DMS53 (cell line): ENCODE data around the gene CSF1R.
A peak's percentile ranks its signal among the peaks of the same experiment; 100 is the strongest.

Experiments used
- DNase-seq: peaks from one replicate; lab custom pipeline; 2025; lab: John Stamatoyannopoulos, UW

CSF1R gene

GRCh38 chr5:150069672-150070627 is 16.4 kb downstream of the CSF1R start:
- no peak for DNase-seq

- no peak for DNase-seq
Observed at GRCh38 chr5:150068961-150069645, 17.3 kb downstream of the CSF1R start.

DNA sequence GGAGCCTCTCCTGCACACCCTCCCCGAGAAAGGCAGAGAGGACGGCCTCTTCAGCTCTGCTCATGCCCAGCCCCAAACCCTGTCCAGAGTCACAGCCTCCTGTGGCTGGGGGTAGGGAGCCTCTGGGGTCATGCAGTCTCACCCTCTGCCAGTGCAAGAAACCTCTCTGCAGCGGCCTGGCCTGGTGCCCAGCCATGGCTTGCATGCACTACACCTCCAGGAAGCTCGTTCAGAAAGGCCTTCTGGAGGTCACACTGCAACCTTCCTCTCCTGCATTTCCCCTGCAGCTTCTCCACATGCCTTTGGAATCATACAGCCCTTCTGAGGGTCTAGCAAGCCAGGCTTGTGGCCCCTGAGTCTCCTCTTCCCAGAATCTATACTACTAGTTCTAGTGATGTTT is 17.9 kb downstream of the CSF1R start:
- DNase-seq = peak; percentile 34

DNA sequence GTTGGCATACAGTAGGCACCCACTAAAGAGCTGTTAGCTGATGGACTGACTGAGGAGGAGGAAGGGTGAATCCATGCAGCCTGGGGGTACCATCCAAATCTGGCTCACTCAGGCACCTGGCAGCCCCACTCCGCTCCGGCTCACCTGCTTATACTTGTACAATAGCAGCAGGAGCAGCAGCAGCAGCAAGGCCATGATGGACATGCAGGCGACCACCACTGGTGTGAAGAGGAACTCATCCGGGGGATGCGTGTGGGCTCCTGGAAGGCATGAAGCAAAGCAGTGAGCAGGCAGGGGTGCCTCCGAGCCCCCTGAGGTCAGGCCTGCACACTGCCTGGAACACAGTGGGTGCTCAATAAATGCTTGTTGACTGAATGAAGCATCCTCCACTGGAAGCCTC is 18.3 kb downstream of the CSF1R start:
- DNase-seq = no peak

DNA sequence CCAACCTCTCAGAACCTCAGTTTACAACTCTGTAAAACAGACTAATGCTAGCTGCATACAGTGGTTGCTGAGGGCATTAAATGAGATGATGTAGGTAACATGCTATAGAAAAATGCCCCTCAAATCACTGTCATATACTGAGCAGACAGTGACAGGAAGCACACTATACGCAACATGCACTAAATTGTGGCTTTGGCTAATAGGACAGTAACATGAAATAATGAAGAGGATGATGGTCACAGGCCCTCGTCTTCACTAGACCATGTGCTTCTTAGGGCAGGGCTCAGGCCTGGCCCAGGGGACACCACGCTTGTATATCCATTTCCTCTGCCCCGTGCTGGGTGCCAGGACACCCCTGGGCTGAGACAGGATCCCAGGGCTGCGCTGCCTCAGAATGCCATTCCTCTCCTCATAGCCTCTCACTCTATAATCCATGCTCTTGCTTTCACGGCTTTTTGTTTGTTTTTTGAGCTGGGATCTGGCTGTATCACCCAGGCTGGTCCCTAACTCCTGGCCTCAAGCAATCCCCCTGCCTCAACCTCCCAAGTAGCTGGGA is 18.9 kb downstream of the CSF1R start:
- no peak for DNase-seq

- no peak for DNase-seq
Observed at GRCh38 chr5:150066901-150067396, 19.4 kb downstream of the CSF1R start.

- DNase-seq = no peak
Observed at GRCh38 chr5:150066436-150066835, 19.9 kb downstream of the CSF1R start.

DNA sequence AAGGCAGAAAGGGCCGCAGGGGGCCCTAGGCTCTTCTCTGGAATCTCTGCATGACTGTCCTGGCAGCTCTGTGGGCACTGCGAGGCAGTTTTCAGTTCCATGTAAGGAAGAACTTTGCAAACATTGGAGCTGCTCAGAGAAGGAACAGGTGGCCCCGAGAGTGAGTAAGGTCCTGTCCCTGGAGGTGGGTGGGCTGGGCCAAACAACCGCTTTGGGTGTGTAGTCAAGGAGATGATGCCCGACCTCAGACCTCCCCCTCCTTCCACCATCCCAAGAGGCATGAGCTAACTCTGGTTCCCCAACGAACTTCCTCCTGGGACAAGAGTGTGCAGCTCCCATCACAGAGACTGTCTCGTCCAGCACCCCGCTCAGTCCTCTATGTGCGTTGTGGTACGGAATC is 20.5 kb downstream of the CSF1R start:
- DNase-seq = no peak

DNA sequence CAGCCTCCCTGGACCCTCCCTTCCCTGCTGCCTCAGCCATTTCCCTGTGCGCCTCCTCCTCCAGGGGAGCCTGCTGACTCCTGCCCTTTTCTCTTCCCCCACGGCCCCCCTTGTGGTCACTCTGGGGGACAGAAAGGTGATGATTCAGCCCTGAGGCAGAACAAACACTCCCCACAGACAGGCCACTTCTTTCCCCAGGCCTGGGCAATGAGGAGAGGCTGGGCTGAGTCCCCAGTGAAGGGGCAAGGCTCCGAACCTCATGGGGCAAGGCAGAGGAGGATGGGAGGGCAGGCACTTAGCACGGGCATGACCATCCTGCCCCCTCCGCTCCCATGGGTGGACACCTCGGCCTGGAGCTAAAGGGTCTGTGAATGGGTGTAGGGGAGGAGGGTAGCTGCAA is 21.0 kb downstream of the CSF1R start:
- no peak for DNase-seq

DNA sequence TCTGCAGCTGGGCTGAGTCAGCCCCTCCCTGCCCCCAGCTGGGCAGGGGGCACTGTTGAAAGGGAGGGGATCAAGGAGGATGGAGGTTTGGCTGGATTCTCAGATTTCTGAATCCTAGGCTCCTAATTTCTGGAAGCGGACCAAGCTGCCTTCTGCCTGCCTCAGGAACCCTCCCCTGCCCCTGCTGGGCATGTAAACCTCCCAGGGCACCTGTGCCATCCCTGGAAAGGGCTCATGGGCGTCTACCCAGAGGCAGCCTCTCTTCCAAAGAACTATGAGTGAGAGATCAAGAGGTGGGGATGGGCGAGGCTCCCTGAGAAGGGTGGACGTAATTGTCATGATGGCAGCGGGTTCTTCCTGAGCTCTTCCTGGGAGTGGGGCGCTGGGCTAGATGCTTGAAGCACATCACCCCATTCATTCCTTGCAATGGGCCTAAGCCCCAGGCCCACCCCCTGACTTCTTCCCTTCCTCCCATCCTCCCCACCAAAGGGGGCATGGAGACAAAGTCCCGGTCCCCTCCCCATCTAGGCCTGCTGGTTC is 21.6 kb downstream of the CSF1R start:
- DNase-seq = no peak

- DNase-seq = no peak
Observed at GRCh38 chr5:150063638-150064037, 22.7 kb downstream of the CSF1R start.

DNA sequence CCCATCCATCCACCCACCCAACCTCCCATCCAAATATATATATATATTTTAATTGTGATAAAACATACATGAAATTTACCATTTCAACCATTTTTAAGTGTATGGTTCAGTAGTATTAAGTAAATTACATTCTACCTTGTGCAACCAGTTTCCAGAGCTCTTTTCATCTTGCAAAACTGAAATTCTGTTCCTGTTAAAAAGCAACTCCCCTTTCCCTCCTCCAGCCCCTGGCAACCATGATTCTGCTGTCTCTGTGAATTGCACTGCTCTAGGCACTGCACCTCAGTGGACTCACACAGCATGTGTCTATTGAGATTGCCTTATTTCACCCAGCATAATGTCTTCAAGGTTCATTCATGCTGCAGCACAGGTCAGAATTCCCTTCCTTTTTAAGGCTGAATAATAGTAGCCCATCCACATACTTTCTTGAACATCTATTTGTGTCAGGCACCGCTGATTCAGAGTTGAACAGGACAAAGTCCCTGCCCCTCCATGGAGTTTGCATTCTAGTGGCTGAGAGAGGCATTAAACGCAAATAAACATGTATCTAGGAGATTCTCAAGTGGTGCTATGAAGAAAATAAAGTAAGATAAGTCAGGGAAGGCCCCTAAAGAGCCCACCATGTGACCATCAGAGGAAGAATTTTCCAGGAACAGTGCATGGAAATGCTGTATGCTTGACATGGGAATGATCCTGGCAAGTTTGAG is 24.0 kb downstream of the CSF1R start:
- no peak for DNase-seq

DNA sequence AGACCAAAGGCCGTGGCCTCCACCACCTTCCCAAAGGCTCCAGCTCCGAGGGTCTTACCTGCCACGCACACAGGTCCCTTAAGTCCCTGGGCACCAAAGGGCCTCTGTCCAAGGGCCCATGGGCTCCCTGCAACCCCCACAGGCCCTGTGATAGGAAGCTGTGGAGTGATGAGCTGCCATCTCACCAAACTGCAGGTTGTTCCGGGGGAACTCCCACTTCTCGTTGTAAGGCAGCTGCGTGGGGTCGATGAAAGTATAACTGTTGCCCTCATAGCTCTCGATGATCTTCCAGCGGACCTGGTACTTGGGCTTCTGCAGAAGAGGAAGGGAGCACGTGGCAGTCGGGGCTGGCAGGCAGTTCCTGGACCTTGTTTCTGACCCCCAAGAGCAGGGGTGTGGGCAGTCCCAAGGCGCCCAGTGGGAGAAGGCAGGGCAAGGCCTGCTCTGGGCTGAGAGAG is 24.8 kb downstream of the CSF1R start:
- DNase-seq = no peak

GRCh38 chr5:150060471-150060870 is 25.9 kb downstream of the CSF1R start:
- no peak for DNase-seq

GRCh38 chr5:150059623-150060022 is 26.7 kb downstream of the CSF1R start:
- DNase-seq = peak; percentile 79

- peak; percentile 72 for DNase-seq
Observed at GRCh38 chr5:150058480-150059126, 27.8 kb downstream of the CSF1R start.

DNA sequence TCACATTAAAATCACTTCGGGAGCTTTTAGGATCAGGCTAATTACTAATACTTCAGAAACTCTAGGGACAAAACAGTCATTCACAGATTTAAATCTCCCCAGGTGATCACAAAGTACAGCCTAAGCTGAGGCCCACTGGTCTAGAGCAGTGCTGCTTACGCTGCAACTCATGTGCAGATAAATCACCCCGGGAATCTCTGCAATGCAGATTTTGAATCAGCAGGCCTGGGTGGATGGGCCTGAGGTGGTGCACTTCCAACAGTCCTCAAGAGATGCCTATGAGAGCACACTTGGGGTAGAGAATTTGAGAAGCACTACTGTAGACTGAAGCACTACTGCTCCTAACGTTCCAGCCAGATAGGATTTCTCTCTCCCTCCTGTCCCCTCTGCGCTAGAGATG is 28.4 kb downstream of the CSF1R start:
- no peak for DNase-seq

GRCh38 chr5:150057511-150057910 is 28.8 kb downstream of the CSF1R start:
- no peak for DNase-seq

GRCh38 chr5:150057052-150057451 is 29.3 kb downstream of the CSF1R start:
- DNase-seq = no peak

GRCh38 chr5:150056075-150056443 is 30.3 kb downstream of the CSF1R start:
- no peak for DNase-seq

DNA sequence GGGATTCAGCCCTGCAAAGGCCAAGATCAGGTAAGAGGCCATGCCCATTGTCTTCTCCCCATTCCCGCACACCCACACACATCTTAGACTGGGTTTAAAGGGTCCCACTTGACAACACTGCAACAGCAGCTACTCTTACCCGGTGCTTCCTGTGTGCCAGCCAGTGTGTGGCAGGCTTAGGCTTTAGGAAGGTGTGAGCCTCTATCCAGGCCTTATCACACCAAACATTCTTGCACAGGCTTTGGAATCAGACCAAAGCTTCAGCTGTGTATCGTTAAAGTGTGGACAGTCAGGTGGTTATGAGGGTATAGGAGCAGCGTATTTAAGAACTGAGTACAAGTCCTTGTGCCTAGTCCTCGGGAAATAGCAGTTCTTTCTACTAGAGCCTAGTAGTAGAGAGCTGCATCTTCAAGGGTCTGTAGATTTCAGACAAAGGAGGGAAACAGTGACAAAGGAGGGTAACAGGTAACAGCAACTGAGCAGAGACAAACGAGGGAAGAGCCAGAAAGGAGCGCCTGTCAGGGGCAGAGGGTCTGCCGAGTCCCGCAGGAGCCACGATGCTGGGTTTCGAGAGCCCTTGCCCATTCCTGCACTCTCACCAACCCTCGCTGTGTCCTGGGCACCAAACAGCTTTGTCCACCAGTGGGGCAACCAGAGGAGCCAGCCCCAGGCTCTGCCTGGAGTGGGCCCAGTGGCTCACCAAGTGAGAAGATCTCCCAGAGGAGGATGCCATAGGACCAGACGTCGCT is 30.9 kb downstream of the CSF1R start:
- DNase-seq = no peak
